Fibroblast of lung (primary cell): ENCODE results near the gene LIN52. TPM values are rescaled to one million over a fixed set of nuclear protein-coding genes. Genes with fewer than 3 reads are reported as not detected.

Experiments used
- DNase-seq, 2 donors: peaks; one replicate each; pipeline versions ENCODE4 v3.0.0 to v3.0.0-alpha.2; 2010; ENCODE audit warnings: low read depth in 2 of 2
- H2AFZ ChIP-seq: 2 replicates; pipeline ENCODE4 v1.5.1; 2012; ENCODE audit warnings: low read length, control low read depth, inconsistent platforms
- H3K27ac ChIP-seq: 2 replicates; pipeline ENCODE4 v1.5.1; 2011; ENCODE audit warnings: low read length, control low read depth; ENCODE audit not compliant: insufficient read depth
- H3K27me3 ChIP-seq: 2 replicates; pipeline ENCODE4 v1.5.1; 2011; ENCODE audit warnings: mild to moderate bottlenecking, low read length; ENCODE audit not compliant: control insufficient read depth, insufficient read depth
- H3K36me3 ChIP-seq: 2 replicates; pipeline ENCODE4 v1.5.1; 2011; ENCODE audit warnings: low read length; ENCODE audit not compliant: control insufficient read depth, insufficient read depth
- H3K4me1 ChIP-seq: 2 replicates; pipeline ENCODE4 v1.5.1; 2011; ENCODE audit warnings: low read length; ENCODE audit not compliant: control insufficient read depth, insufficient read depth; ENCODE audit errors: extremely low read depth
- H3K4me2 ChIP-seq: 2 replicates; pipeline ENCODE4 v1.5.1; 2011; ENCODE audit warnings: low read length, control low read depth; ENCODE audit not compliant: insufficient read depth; ENCODE audit errors: extremely low read depth
- H3K4me3 ChIP-seq, 4 experiments: fragments of 200-600 bp in 1 of 4; sonication (generic) in 1 of 4; replicated peaks in 1 of 4; 2 replicates each; pipeline ENCODE4 v1.5.1; 2011 to 2016; ENCODE audit warnings: low read length in 4 of 4, low read depth in 3 of 4, mild to moderate bottlenecking in 3 of 4, control low read depth in 2 of 4, inconsistent platforms in 1 of 4, mixed read lengths in 1 of 4; ENCODE audit not compliant: insufficient read depth in 1 of 4; ENCODE audit errors: control extremely low read depth in 1 of 4
- H3K79me2 ChIP-seq: 2 replicates; pipeline ENCODE4 v1.5.1; 2012; ENCODE audit warnings: mild to moderate bottlenecking, low read length, inconsistent platforms; ENCODE audit not compliant: control insufficient read depth, insufficient read depth
- H3K9ac ChIP-seq: 2 replicates; pipeline ENCODE4 v1.5.1; 2011; ENCODE audit warnings: mild to moderate bottlenecking, low read length, control low read depth; ENCODE audit not compliant: insufficient read depth
- H3K9me3 ChIP-seq: 2 replicates; pipeline ENCODE4 v1.5.1; 2012; ENCODE audit warnings: low read depth, low read length; ENCODE audit not compliant: control insufficient read depth, insufficient read depth
- H4K20me1 ChIP-seq: 2 replicates; pipeline ENCODE4 v1.5.1; 2011; ENCODE audit warnings: low read length; ENCODE audit not compliant: control insufficient read depth, insufficient read depth; ENCODE audit errors: extremely low read depth
- EZH2 ChIP-seq: IDR thresholded peaks from 2 replicates; pipeline ENCODE4 v1.5.1; 2012; ENCODE audit warnings: low read length, control low read depth, mild to moderate bottlenecking; ENCODE audit errors: missing control alignments
- polyA plus RNA-seq, 2 donors: library from polyadenylated mRNA; depleted of rRNA in 1 of 2; stranded (reverse) in 1 of 2; unstranded in 1 of 2; fragments of >200 nt; gene quantifications; 2 replicates each; pipeline ENCODE4 v1.2.1, GENCODE V29; 2011 to 2012; ENCODE audit warnings: missing spikeins in 1 of 2
- total RNA-seq: library from RNA; depleted of rRNA; stranded (reverse); fragments of >200 nt; gene quantifications from 2 replicates; pipeline ENCODE4 v1.2.1, GENCODE V29; 2014
- TF ChIP-seq, protein P1 (sequence below), 2 donors: IDR thresholded peaks in 1 of 2; conservative IDR thresholded peaks in 1 of 2; 1 replicate in 1 of 2; 2 replicates in 1 of 2; pipeline ENCODE4 v1.5.1; 2011 to 2012; ENCODE audit warnings: low read length in 2 of 2, control low read depth in 1 of 2, inconsistent platforms in 1 of 2, low read depth in 1 of 2, mild to moderate bottlenecking in 1 of 2

Gene LIN52
- total and polyA plus RNA-seq, 2 donors (not counting 1 experiment from before 2014, with no cell fraction given): 7.5 to 11.9 TPM

- Histone ChIP-seq H3K36me3 (no peaks in the 10 kb centered on the region), H3K79me2 (no peaks in the 10 kb centered on the region), H3K9ac (no peak overlapping the region), H3K4me2 (no peak overlapping the region), H3K27me3 (no peaks in the 10 kb centered on the region), H2AFZ (no peak overlapping the region), H3K9me3 (no peaks in the 10 kb centered on the region), H4K20me1 (no peaks in the 10 kb centered on the region), H3K4me3 (no peak overlapping the region), H3K4me1 (no peaks in the 10 kb centered on the region), H3K27ac (no peak overlapping the region)
- no peak for DNase-seq
- TF ChIP-seq, protein P1, sequence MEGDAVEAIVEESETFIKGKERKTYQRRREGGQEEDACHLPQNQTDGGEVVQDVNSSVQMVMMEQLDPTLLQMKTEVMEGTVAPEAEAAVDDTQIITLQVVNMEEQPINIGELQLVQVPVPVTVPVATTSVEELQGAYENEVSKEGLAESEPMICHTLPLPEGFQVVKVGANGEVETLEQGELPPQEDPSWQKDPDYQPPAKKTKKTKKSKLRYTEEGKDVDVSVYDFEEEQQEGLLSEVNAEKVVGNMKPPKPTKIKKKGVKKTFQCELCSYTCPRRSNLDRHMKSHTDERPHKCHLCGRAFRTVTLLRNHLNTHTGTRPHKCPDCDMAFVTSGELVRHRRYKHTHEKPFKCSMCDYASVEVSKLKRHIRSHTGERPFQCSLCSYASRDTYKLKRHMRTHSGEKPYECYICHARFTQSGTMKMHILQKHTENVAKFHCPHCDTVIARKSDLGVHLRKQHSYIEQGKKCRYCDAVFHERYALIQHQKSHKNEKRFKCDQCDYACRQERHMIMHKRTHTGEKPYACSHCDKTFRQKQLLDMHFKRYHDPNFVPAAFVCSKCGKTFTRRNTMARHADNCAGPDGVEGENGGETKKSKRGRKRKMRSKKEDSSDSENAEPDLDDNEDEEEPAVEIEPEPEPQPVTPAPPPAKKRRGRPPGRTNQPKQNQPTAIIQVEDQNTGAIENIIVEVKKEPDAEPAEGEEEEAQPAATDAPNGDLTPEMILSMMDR (conservative IDR thresholded peaks at IDR 0.05 in 1 of 2, IDR thresholded peaks at IDR 0.05 in 1 of 2; ENCODE audit: low read depth in 1 of 2, low read length in 2 of 2): no peak
- no peak for TF ChIP-seq EZH2
Observed at GRCh38 chr14:74202113-74202512, 117.4 kb downstream of the LIN52 start.

GRCh38 chr14:74203639-74204038 lies 118.9 kb downstream of the LIN52 start:
- no peak overlapping the region for H3K4me3 ChIP-seq
- H3K27me3 ChIP-seq: no peaks in the 10 kb centered on the region
- H3K4me2 ChIP-seq: no peak overlapping the region
- H3K9me3 ChIP-seq: no peaks in the 10 kb centered on the region
- DNase-seq: no peak
- TF ChIP-seq, protein P1 (conservative IDR thresholded peaks at IDR 0.05 in 1 of 2, IDR thresholded peaks at IDR 0.05 in 1 of 2; ENCODE audit: low read depth in 1 of 2, low read length in 2 of 2): no peak
- TF ChIP-seq EZH2: no peak
- H3K27ac ChIP-seq: no peak overlapping the region
- H3K36me3 ChIP-seq: no peaks in the 10 kb centered on the region
- H3K9ac ChIP-seq: no peak overlapping the region
- no peak overlapping the region for H2AFZ ChIP-seq
- no peaks in the 10 kb centered on the region for H3K4me1 ChIP-seq
- no peaks in the 10 kb centered on the region for H4K20me1 ChIP-seq
- H3K79me2 ChIP-seq: no peaks in the 10 kb centered on the region

- Histone ChIP-seq H3K27ac (no peak overlapping the region), H3K79me2 (no peaks in the 10 kb centered on the region), H3K4me1 (no peaks in the 10 kb centered on the region), H3K4me2 (no peak overlapping the region), H2AFZ (no peak overlapping the region), H4K20me1 (no peaks in the 10 kb centered on the region), H3K9me3 (no peaks in the 10 kb centered on the region), H3K36me3 (no peaks in the 10 kb centered on the region), H3K27me3 (peaks cover 3% of the 10 kb centered on the region), H3K4me3 (no peak overlapping the region), H3K9ac (no peak overlapping the region)
- no peak for DNase-seq
- TF ChIP-seq, protein P1 (conservative IDR thresholded peaks at IDR 0.05 in 1 of 2, IDR thresholded peaks at IDR 0.05 in 1 of 2; ENCODE audit: low read depth in 1 of 2, low read length in 2 of 2): no peak
- TF ChIP-seq EZH2: no peak
Observed at GRCh38 chr14:74204491-74204890, 119.7 kb downstream of the LIN52 start.
